ENCODE results near the gene SNX25. TPM values are rescaled to one million over a fixed set of nuclear protein-coding genes. Genes with fewer than 3 reads are reported as not detected.
"Not testable (repeated sequence)": the region's sequence is repeated elsewhere in the genome, so short reads cannot be mapped to it uniquely, and the experiment has no call there.

The SNX25 gene
- polyA plus RNA-seq, 3 donors: 24.3 to 26.2 (median 25.6) TPM

DNA sequence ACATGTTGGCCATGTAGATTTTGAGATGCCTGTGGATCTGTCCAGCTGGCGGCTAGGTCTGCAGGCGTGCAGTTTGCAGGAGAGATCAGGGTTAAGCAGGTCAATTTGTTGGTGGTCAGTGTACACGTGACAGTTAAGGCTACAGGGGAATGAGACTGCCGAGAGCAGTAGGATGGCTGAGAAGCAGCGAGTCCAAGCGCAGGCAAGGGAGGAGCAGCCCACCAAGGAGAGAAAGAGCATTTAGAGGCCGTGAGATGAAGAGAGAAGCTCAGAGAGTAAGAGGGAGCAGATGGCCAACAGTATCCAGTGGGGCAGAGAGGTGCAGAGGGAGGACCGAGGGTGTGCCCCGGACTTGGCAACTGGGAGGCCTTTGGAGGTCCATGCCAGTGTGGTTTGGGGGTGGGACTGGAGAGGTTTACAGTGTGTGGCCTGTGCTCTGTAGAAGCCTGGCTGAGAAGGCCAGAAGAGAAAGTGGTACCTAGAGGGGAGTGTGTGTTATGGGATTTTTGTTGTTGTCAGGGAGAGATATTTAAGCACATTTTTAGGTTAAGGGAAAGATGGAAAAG lies 18.4 kb downstream of the SNX25 start:
- no peak for DNase-seq (ENCODE audit: low read depth in 3 of 3, low spot score in 2 of 3)

GRCh38 chr4:185229021-185229818 lies 19.8 kb downstream of the SNX25 start:
- no peak for DNase-seq (ENCODE audit: low read depth in 3 of 3, low spot score in 2 of 3)

DNA sequence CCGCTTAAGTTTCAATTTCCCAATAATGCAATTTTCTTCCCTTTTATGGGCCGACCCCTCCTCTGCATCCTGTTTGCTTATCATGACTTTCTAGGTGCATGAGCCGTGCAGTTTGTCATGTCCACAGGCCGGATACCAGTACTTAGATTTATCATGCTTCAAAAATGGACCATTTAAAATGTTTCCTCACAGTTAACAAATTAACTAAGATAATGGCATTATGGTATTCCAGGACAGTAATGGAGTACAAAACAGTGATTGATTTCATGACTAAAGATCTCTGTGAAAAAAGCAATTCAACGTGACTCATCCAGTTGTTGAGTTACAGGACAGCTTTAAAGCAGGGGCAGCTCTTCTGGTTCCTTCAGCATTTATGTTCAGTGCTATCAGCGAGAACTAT lies 23.0 kb downstream of the SNX25 start:
- no peak for DNase-seq (ENCODE audit: low read depth in 3 of 3, low spot score in 2 of 3)

GRCh38 chr4:185235119-185235842 lies 25.9 kb downstream of the SNX25 start:
- DNase-seq (ENCODE audit: low read depth in 3 of 3, low spot score in 2 of 3): no peak

GRCh38 chr4:185235843-185236503 lies 26.6 kb downstream of the SNX25 start:
- DNase-seq (ENCODE audit: low read depth in 3 of 3, low spot score in 2 of 3): no peak

- no peak for DNase-seq (ENCODE audit: low read depth in 3 of 3, low spot score in 2 of 3)
Measured at GRCh38 chr4:185237175-185237574, 27.8 kb downstream of the SNX25 start.

GRCh38 chr4:185238215-185238681 lies 28.9 kb downstream of the SNX25 start:
- no peak for DNase-seq (ENCODE audit: low read depth in 3 of 3, low spot score in 2 of 3)

DNA sequence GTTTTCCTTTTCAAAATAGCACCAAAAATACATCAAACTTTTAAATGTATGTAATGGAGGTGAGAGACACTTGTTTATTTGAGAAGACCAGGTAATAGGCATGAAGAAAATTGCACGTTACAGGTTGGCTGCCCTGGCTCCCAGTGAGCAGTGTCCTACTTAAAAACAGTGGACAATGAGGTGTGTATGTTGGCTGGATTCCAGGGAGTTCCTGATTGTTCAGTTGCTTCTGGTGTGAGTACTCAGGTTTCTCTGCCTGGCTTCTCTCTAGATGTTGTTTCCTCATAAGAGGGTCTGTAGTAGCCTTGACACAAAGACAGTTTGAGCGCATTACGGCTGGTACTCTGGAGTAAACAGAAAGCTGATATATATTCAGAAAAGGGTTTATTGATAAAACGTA lies 29.4 kb downstream of the SNX25 start:
- no peak for DNase-seq (ENCODE audit: low read depth in 3 of 3, low spot score in 2 of 3)

DNA sequence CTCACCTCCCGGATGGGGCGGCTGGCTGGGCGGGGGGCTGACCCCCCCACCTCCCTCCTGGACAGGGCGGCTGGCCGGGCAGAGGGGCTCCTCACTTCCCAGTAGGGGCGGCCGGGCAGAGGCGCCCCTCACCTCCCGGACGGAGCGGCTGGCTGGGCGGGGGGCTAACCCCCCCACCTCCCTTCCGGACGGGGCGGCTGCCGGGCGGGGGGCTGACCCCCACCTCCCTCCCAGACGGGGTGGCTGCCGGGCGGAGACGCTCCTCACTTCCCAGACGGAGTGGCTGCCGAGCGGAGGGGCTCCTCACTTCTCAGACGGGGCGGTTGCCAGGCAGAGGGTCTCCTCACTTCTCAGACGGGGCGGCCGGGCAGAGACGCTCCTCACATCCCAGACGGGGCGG lies 31.1 kb downstream of the SNX25 start:
- not testable (repeated sequence) for DNase-seq (ENCODE audit: low read depth in 3 of 3, low spot score in 2 of 3)

DNA sequence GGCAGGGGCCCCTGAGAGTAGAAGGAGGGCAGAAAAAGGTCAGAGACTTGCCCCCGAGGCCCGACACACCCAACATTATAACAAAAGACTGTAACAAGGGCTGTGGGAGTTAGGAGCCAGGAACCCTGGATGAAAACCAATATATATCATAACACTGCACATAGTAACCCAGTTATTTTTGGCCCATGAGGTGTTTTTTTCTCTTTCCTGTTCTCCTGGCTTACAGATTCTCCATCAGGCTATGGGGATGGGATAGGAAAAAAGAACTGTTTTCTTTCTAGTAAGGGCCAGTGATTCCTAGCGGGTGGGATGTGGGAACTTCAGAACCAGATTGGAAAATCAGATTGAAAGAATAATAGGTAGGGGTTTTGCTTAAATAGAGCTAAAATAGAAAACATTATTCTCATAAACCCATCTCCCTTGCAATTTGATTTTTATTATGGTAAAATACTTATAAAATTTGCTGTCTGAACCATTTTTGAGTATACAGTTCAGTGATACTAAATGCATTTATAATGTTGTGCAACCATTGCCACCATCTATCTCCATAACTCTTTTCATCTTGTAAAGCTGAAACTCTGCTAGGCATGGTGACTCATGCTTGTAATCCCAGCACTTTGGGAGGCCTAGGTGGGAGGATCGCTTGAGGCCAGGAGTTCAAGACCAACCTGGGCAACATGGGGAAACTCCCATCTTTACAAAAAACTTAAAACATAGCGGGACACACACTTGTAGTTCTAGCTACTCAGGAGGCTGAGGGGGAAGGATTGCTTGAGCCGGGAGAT lies 33.5 kb downstream of the SNX25 start:
- DNase-seq (ENCODE audit: low read depth in 3 of 3, low spot score in 2 of 3): no peak

GRCh38 chr4:185243879-185244278 lies 34.5 kb downstream of the SNX25 start:
- no peak for DNase-seq (ENCODE audit: low read depth in 3 of 3, low spot score in 2 of 3)

DNA sequence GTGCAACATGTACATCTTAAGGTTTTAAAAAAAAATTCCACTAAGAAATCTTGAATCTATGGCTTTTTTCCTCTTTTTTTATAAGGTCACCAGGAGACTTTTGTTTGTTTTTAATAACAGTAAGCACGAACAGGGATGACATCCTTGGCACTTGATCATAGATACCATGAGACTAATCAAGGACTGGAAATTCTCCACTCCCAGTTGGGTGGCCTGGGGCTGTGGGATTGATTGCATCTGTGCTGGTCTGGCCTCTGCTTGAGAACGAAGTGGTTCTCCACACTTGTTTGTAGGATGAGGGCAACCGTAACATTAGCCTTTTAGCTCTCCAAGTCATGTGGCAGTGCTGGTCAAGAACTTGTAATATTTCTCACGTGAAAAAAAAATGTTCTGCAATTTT lies 35.4 kb downstream of the SNX25 start:
- DNase-seq (ENCODE audit: low read depth in 3 of 3, low spot score in 2 of 3): no peak

- no peak for DNase-seq (ENCODE audit: low read depth in 3 of 3, low spot score in 2 of 3)
Measured at GRCh38 chr4:185246453-185246852, 37.1 kb downstream of the SNX25 start.

DNA sequence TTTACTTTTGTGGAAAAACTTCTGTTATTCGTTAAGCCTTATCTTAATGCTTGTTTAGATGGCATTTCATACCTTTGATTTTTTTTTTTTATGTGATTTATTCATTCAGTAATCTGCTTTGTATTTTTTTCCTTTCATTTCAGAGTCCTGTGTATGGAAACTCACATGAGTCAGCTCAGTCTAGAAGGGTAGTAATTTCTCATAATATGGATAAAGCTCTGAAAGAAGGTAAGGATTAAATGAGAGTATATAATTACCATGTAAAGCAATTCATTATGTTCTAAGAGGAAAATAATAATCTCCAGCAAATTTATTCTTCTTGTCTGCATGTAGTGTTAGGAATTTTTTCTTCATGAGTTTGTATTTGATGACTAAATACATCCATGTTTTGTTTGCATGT lies 37.8 kb downstream of the SNX25 start:
- DNase-seq (ENCODE audit: low read depth in 3 of 3, low spot score in 2 of 3): no peak

GRCh38 chr4:185248393-185249039 lies 39.1 kb downstream of the SNX25 start:
- no peak for DNase-seq (ENCODE audit: low read depth in 3 of 3, low spot score in 2 of 3)

- DNase-seq (ENCODE audit: low read depth in 3 of 3, low spot score in 2 of 3): no peak
Measured at GRCh38 chr4:185249105-185249504, 39.7 kb downstream of the SNX25 start.

GRCh38 chr4:185254434-185254833 lies 45.0 kb downstream of the SNX25 start:
- no peak for DNase-seq (ENCODE audit: low read depth in 3 of 3, low spot score in 2 of 3)

- no peak for DNase-seq (ENCODE audit: low read depth in 3 of 3, low spot score in 2 of 3)
Measured at GRCh38 chr4:185255868-185256267, 46.5 kb downstream of the SNX25 start.

GRCh38 chr4:185256446-185256845 lies 47.0 kb downstream of the SNX25 start:
- DNase-seq (ENCODE audit: low read depth in 3 of 3, low spot score in 2 of 3): no peak

GRCh38 chr4:185257086-185257485 lies 47.7 kb downstream of the SNX25 start:
- DNase-seq (ENCODE audit: low read depth in 3 of 3, low spot score in 2 of 3): no peak

Data from right renal cortex interstitium (tissue), 3 donors.